ENCODE measurements around the gene GPANK1. TPM values are rescaled to one million over a fixed set of nuclear protein-coding genes. Genes with fewer than 3 reads are reported as not detected.

Gene GPANK1
- total RNA-seq, 1 experiment from 2014 or later: 26.8 TPM

GRCh38 chr6:31643818-31644454 is 20.9 kb downstream of the GPANK1 start:
- Mint-ChIP-seq H3K27ac (no peak overlapping the region; a peak in 1 of 7 replicates), H3K9me3 (no peaks in the 10 kb centered on the region), H3K4me1 (no peaks in the 10 kb centered on the region), H3K36me3 (ENCODE audit: insufficient read depth in 1 of 3, low read depth in 3 of 3) (peaks cover 54 to 89% (median 86%) of the 10 kb centered on the region in 3 experiments), H3K27me3 (ENCODE audit: low read depth) (no peaks in the 10 kb centered on the region), H3K4me3 (no peak overlapping the region)
- TF ChIP-seq CTCF (conservative IDR thresholded peaks at IDR 0.05): no peak
- Histone ChIP-seq H2BK12ac (ENCODE audit: insufficient read length, low read depth, low read length) (no peak overlapping the region), H3K27me3 (ENCODE audit: insufficient read depth, low read length) (no peaks in the 10 kb centered on the region), H3T11ph (ENCODE audit: low read length) (no peak overlapping the region), H3K23me2 (ENCODE audit: insufficient read length, low read depth, low read length, poor library complexity, severe bottlenecking) (no peaks in the 10 kb centered on the region), H2BK120ac (ENCODE audit: low read depth, low read length, poor library complexity, severe bottlenecking) (no peak overlapping the region), H3K9ac (ENCODE audit: extremely low read depth, insufficient read length, low read length) (no peak overlapping the region), H3K4ac (ENCODE audit: low read depth, low read length) (no peak overlapping the region), H3K56ac (ENCODE audit: insufficient read length, low read depth, low read length) (no peak overlapping the region), H3K4me1 (ENCODE audit: insufficient read depth, low read length) (no peaks in the 10 kb centered on the region), H3K79me1 (ENCODE audit: insufficient read depth, low read depth, low read length, poor library complexity, severe bottlenecking) (no peaks in the 10 kb centered on the region), H4K91ac (ENCODE audit: insufficient read length, low read depth, low read length) (no peak overlapping the region), H4K5ac (ENCODE audit: insufficient read length, low read depth, low read length) (no peak overlapping the region), H3K9me3 (ENCODE audit: control insufficient read depth, low read depth, low read length) (no peaks in the 10 kb centered on the region), H3K14ac (ENCODE audit: insufficient read depth, low read length) (no peak overlapping the region), H4K20me1 (ENCODE audit: control insufficient read depth, insufficient read depth, insufficient read length) (no peaks in the 10 kb centered on the region), H2BK20ac (ENCODE audit: low read depth, low read length, poor library complexity, severe bottlenecking) (no peak overlapping the region), H2BK15ac (ENCODE audit: low read depth, low read length) (no peak overlapping the region), H3K18ac (ENCODE audit: insufficient read length, low read depth, low read length) (no peak overlapping the region), H3K4me2 (ENCODE audit: insufficient read depth, insufficient read length, low read length) (no peak overlapping the region), H2AK5ac (ENCODE audit: insufficient read length, low read length) (no peak overlapping the region), H2BK5ac (ENCODE audit: insufficient read length, low read length) (no peak overlapping the region), H3K79me2 (ENCODE audit: insufficient read depth, low read length) (no peaks in the 10 kb centered on the region), H2AFZ (ENCODE audit: low read length) (no peak overlapping the region), H3K23ac (ENCODE audit: insufficient read length, low read depth, low read length) (no peak overlapping the region), H3K27ac (ENCODE audit: insufficient read length, low read depth, low read length) (no peak overlapping the region), H4K8ac (replicated peaks; ENCODE audit: insufficient read length, low read depth, low read length) (no peak overlapping the region)
- no peak for DNase-seq
- no CpG with 5 or more reads among the region's 17 CpGs for WGBS (ENCODE audit: extremely low coverage, insufficient read length, low lambda C conversion rate)
